Hair follicular keratinocyte (primary cell): ENCODE results near the gene ZNF610. TPM values are rescaled to one million over a fixed set of nuclear protein-coding genes. Genes with fewer than 3 reads are reported as not detected.

ENCODE experiments used
- total RNA-seq: library from RNA; depleted of rRNA; stranded (reverse); fragments of >200 nt; gene quantifications from 2 replicates; pipeline ENCODE4 v1.2.3, GENCODE V29; 2015

Gene ZNF610
- total RNA-seq = 0.70 and 2.6 TPM in 2 replicates

GRCh38 chr19:52336117-52336790, at the start of gene ZNF610:
Gene ZNF610 (plus strand): TSS chr19:52336243. CDS start chr19:52349173, 12,930 bp downstream.

GRCh38 chr19:52296773-52297600, 39.1 kb upstream of the ZNF610 start, which contains the start of gene ZNF480:
Gene ZNF480 (plus strand): TSS chr19:52297169. CDS start chr19:52300413, 3,244 bp downstream.

GRCh38 chr19:52369559-52370340, 33.7 kb downstream of the ZNF610 start, which contains the start of gene ZNF880:
Gene ZNF880 (plus strand): TSS chr19:52369923. CDS start chr19:52369966, 43 bp downstream.

GRCh38 chr19:52397310-52398080, 61.5 kb downstream of the ZNF610 start, which contains the start of gene ZNF528:
Gene ZNF528 (plus strand): TSS chr19:52397849. CDS start chr19:52402014, 4,165 bp downstream.

Other genes with a start within 250 kb of the ZNF610 start
- 4.5 and 8.6 TPM in 2 replicates for gene ZNF841, start 240.5 kb upstream of the ZNF610 start, total RNA-seq
- gene ZNF616, start 196.3 kb upstream of the ZNF610 start, total RNA-seq = 3.7 and 5.3 TPM in 2 replicates
- 3.7 and 5.5 TPM in 2 replicates for gene ZNF836, start 164.6 kb upstream of the ZNF610 start, total RNA-seq
- gene PPP2R1A, start 146.2 kb upstream of the ZNF610 start, total RNA-seq = 200 and 210 TPM in 2 replicates
- 3.9 and 6.4 TPM in 2 replicates for gene ZNF766, start 66.7 kb upstream of the ZNF610 start, total RNA-seq
- 3.7 and 4.3 TPM in 2 replicates for gene ZNF480, start 39.1 kb upstream of the ZNF610 start, total RNA-seq
- gene ZNF880, start 33.7 kb downstream of the ZNF610 start, total RNA-seq = 15.7 and 22.9 TPM in 2 replicates
- gene ZNF528, start 61.6 kb downstream of the ZNF610 start, total RNA-seq = 9.5 and 12.1 TPM in 2 replicates
- gene ZNF534, start 92.9 kb downstream of the ZNF610 start, total RNA-seq = not detected in 2 replicates
- gene ZNF578, start 117.3 kb downstream of the ZNF610 start, total RNA-seq = 1.6 and 3.3 TPM in 2 replicates
- gene ZNF808, start 191.4 kb downstream of the ZNF610 start, total RNA-seq = 5.8 and 6.3 TPM in 2 replicates
- 2.6 and 6.4 TPM in 2 replicates for gene ZNF701, start 234.0 kb downstream of the ZNF610 start, total RNA-seq